Right atrium auricular region (tissue), 2 donors: ENCODE data around the gene ARHGEF16. TPM values are rescaled to one million over a fixed set of nuclear protein-coding genes. Genes with fewer than 3 reads are reported as not detected.
A peak's percentile ranks its signal among the peaks of the same experiment; 100 is the strongest.

Source experiments
- DNase-seq: peaks from one replicate; pipeline ENCODE4 v3.0.0-alpha.2; 2019; ENCODE audit warnings: low spot score
- H3K27ac ChIP-seq, 2 donors: fragments of 200-600 bp; sonication (generic); 1 replicate in 1 of 2; 2 replicates in 1 of 2; pipeline ENCODE4 v1.5.1; 2016 to 2019
- H3K27me3 ChIP-seq, 2 donors: fragments of 200-600 bp; sonication (generic); one replicate each; pipeline versions ENCODE4 v1.5.1 to v1.6.0; 2017 to 2019
- H3K36me3 ChIP-seq: fragments of 200-600 bp; sonication (generic); one replicate; pipeline ENCODE4 v1.5.1; 2016
- H3K4me1 ChIP-seq, 2 donors: fragments of 200-600 bp; sonication (generic); one replicate each; pipeline versions ENCODE4 v1.5.1 to v1.6.0; 2017 to 2019
- H3K4me3 ChIP-seq, 2 donors: fragments of 200-600 bp; sonication (generic); 1 replicate in 1 of 2; 2 replicates in 1 of 2; pipeline ENCODE4 v1.5.1; 2017 to 2019; ENCODE audit warnings: mild to moderate bottlenecking in 1 of 2, moderate library complexity in 1 of 2
- H3K9me3 ChIP-seq, 2 donors: fragments of 200-600 bp; sonication (generic); one replicate each; pipeline ENCODE4 v1.5.1; 2019
- total RNA-seq, 2 donors: library from RNA; depleted of rRNA; stranded (reverse); fragments of >200 nt; gene quantifications; one replicate each; pipeline ENCODE4 v1.1.0, GENCODE V29; 2016
- TF ChIP-seq, protein P1 (sequence below), 2 donors: fragments of 200-600 bp; sonication (generic); IDR thresholded peaks; one replicate each; pipeline ENCODE4 v1.5.1; 2019; ENCODE audit warnings: antibody characterized with exemption in 2 of 2

Gene ARHGEF16
- total RNA-seq, 2 donors from 2014 or later, result 0.22 to 1.5 TPM

- peaks cover 0 to 11% of the 10 kb centered on the region in 2 donors for H3K9me3 ChIP-seq
- TF ChIP-seq, protein P1, sequence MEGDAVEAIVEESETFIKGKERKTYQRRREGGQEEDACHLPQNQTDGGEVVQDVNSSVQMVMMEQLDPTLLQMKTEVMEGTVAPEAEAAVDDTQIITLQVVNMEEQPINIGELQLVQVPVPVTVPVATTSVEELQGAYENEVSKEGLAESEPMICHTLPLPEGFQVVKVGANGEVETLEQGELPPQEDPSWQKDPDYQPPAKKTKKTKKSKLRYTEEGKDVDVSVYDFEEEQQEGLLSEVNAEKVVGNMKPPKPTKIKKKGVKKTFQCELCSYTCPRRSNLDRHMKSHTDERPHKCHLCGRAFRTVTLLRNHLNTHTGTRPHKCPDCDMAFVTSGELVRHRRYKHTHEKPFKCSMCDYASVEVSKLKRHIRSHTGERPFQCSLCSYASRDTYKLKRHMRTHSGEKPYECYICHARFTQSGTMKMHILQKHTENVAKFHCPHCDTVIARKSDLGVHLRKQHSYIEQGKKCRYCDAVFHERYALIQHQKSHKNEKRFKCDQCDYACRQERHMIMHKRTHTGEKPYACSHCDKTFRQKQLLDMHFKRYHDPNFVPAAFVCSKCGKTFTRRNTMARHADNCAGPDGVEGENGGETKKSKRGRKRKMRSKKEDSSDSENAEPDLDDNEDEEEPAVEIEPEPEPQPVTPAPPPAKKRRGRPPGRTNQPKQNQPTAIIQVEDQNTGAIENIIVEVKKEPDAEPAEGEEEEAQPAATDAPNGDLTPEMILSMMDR (IDR thresholded peaks at IDR 0.05), result no peak
- H3K36me3 ChIP-seq, result no peaks in the 10 kb centered on the region
- DNase-seq, result no peak
- H3K4me3 ChIP-seq, result no peak overlapping the region
- H3K4me1 ChIP-seq, result peaks cover 0 to 23% of the 10 kb centered on the region in 2 donors
- H3K27ac ChIP-seq, result peak overlapping the region in 1 of 2 donors; percentile 46
- H3K27me3 ChIP-seq, result no peaks in the 10 kb centered on the region
These were observed 40.3 kb upstream of the ARHGEF16 start for GRCh38 chr1:3413975-3414710.

DNA sequence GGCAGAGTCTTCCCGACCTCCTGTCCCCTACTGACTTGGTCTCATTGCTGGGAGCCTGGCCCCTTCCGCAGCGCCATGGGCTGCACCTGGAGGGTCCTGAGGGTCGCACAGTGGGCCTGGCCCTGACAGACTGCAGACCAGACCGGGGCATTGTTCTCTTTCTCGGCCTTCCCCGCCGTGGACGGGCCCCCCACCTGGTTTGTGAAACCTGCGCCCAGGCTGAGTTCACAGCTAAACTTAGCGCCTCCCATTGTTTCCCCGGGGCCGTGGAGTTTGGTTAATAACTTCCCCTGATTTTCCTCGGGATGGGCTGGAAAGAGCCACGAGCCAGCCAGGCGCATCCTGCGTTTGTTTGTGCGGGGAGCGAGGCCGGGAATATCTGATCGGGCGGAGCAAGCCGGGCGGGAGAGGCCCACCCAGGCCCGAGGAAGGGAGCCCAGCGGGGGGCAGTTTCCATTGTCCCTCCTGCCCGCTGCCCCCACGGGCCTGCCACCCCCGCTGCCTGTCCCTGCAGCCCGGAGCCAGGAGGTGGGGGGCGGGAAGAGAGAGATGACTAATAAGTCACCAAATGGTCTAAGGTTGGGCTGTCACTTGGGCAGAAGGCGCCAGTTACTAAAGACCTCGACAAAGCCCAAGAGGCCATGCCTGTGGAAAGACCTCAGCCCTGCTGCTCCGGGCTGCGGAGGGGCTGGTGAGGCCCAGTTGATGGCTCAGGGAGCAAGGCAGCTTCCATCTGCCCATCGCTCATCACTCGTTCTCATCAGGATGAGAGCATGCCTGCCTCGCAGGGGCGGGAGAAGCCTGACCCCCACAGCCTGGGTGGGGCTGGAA is 39.0 kb upstream of the ARHGEF16 start:
- H3K4me1 ChIP-seq, result peaks cover 0 to 16% of the 10 kb centered on the region in 2 donors
- no peaks in the 10 kb centered on the region for H3K36me3 ChIP-seq
- H3K27me3 ChIP-seq, result no peaks in the 10 kb centered on the region
- peaks cover 0 to 11% of the 10 kb centered on the region in 2 donors for H3K9me3 ChIP-seq
- DNase-seq, result no peak
- no peak overlapping the region for H3K4me3 ChIP-seq
- peak overlapping the region; percentile 46 to 53 for H3K27ac ChIP-seq
- TF ChIP-seq, protein P1 (IDR thresholded peaks at IDR 0.05), result no peak

DNA sequence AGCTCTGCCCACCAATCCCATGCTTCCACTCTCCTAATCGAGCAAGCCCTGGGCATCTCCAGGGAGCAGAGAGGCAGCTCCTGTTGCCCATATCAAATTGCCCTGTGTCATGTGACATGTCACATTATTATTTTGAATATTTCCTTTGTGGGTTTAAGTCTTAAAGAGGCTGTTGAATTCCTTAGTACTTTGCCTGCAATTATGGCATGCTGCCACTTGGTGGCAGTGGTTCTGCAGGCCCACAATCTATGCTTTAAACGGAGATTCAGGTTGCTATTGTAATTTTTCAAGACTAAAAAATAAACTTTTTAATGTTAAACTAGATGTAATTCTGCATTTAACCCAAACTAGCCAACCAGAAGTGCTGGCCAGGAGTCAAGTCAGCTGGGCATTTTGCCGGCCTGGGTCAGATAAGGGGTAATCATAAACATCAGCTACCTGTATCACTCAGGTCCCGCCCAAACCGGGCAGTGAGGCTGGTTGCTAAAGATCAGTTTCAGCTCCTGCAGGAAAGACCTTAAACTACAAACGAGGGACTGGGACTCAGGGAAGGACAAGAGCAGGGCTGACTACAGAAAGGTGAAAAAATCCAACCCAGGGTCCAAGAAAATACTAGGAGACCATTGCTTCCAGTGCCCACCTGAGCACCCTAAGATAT is 37.3 kb upstream of the ARHGEF16 start:
- no peak overlapping the region for H3K27ac ChIP-seq
- H3K36me3 ChIP-seq, result no peaks in the 10 kb centered on the region
- peaks cover 0 to 23% of the 10 kb centered on the region in 2 donors for H3K4me1 ChIP-seq
- H3K9me3 ChIP-seq, result peaks cover 0 to 11% of the 10 kb centered on the region in 2 donors
- DNase-seq, result no peak
- TF ChIP-seq, protein P1 (IDR thresholded peaks at IDR 0.05), result no peak
- no peaks in the 10 kb centered on the region for H3K27me3 ChIP-seq
- H3K4me3 ChIP-seq, result no peak overlapping the region

- no peaks in the 10 kb centered on the region for H3K36me3 ChIP-seq
- DNase-seq, result no peak
- no peaks in the 10 kb centered on the region for H3K27me3 ChIP-seq
- H3K4me3 ChIP-seq, result no peak overlapping the region
- H3K27ac ChIP-seq, result no peak overlapping the region
- peaks cover 0 to 11% of the 10 kb centered on the region in 2 donors for H3K9me3 ChIP-seq
- peaks cover 0 to 30% of the 10 kb centered on the region in 2 donors for H3K4me1 ChIP-seq
- TF ChIP-seq, protein P1 (IDR thresholded peaks at IDR 0.05), result no peak
These were observed 36.5 kb upstream of the ARHGEF16 start for GRCh38 chr1:3417934-3418333.

DNA sequence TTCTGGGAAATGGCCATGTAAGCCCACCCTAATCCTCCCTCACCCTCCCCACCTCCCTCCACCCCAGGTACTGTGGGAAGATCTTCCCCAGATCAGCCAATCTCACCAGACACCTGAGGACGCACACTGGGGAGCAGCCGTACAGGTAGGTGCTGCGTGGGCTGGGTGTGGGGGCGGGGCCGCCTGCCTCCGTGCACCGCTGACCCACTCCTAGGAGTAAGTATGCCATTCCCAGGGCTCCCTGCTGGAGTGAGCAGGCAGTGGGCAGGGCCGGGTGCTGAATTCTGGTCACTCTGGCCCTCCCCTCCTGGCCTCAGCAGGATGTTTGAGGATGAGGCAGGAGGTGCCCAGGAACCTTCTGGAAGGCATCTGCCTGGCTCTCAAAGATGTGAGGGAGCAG is 35.9 kb upstream of the ARHGEF16 start:
- DNase-seq, result no peak
- no peaks in the 10 kb centered on the region for H3K27me3 ChIP-seq
- no peak overlapping the region for H3K27ac ChIP-seq
- TF ChIP-seq, protein P1 (IDR thresholded peaks at IDR 0.05), result no peak
- no peak overlapping the region for H3K4me3 ChIP-seq
- H3K36me3 ChIP-seq, result no peaks in the 10 kb centered on the region
- peaks cover 0 to 11% of the 10 kb centered on the region in 2 donors for H3K9me3 ChIP-seq
- H3K4me1 ChIP-seq, result peaks cover 0 to 34% of the 10 kb centered on the region in 2 donors
